Activated naive CD4-positive, alpha-beta T cell treated with anti-CD3 and anti-CD28 coated beads, Interleukin-2, amount 50 U/mL, for 24 hours (primary cell): ENCODE results near the gene CAMSAP1.
A peak's percentile ranks its signal among the peaks of the same experiment; 100 is the strongest.

Experiments
- H3K27ac Mint-ChIP-seq: one replicate; pipeline ENCODE4 v1.8.0; 2021; ENCODE audit warnings: mild to moderate bottlenecking, mixed read lengths
- H3K27me3 Mint-ChIP-seq: one replicate; pipeline ENCODE4 v1.8.0; 2021; ENCODE audit warnings: mixed read lengths
- H3K36me3 Mint-ChIP-seq: one replicate; pipeline ENCODE4 v1.8.0; 2021; ENCODE audit warnings: mixed read lengths
- H3K4me1 Mint-ChIP-seq: one replicate; pipeline ENCODE4 v1.8.0; 2021; ENCODE audit warnings: mixed read lengths
- H3K4me3 Mint-ChIP-seq: one replicate; pipeline ENCODE4 v1.8.0; 2021; ENCODE audit warnings: mild to moderate bottlenecking, mixed read lengths
- H3K9me3 Mint-ChIP-seq: one replicate; pipeline ENCODE4 v1.8.0; 2021; ENCODE audit warnings: mixed read lengths

The CAMSAP1 gene

GRCh38 chr9:135828656-135829055 lies 78.7 kb downstream of the CAMSAP1 start:
- H3K27ac Mint-ChIP-seq: no peak overlapping the region
- no peaks in the 10 kb centered on the region for H3K27me3 Mint-ChIP-seq
- H3K36me3 Mint-ChIP-seq: peaks cover 24% of the 10 kb centered on the region
- peaks cover 21% of the 10 kb centered on the region for H3K4me1 Mint-ChIP-seq
- no peak overlapping the region for H3K4me3 Mint-ChIP-seq
- H3K9me3 Mint-ChIP-seq: no peaks in the 10 kb centered on the region

- no peaks in the 10 kb centered on the region for H3K9me3 Mint-ChIP-seq
- peaks cover 21% of the 10 kb centered on the region for H3K36me3 Mint-ChIP-seq
- H3K27ac Mint-ChIP-seq: no peak overlapping the region
Measured at GRCh38 chr9:135827866-135828580, 79.3 kb downstream of the CAMSAP1 start.

DNA sequence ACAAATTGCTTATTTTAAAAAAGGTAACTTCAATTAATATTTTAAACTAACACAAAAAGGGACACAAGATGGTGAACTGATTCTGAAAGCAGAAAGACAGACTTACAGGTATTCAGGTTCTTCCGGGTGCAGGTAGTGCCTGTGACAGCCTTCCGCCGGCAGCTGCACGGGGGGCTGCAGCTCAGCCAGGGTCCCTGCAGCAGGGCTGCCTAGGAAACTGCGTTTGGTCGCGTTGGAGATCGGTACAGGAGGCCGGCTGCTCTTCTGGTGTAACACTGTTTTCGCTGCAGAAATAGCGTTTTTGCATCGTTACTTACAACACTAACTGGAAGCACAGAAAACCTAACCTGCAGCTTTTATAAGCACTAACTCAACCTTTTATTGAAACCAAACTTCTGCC lies 80.0 kb downstream of the CAMSAP1 start:
- Mint-ChIP-seq H3K27me3 (no peaks in the 10 kb centered on the region), H3K4me1 (peaks cover 16% of the 10 kb centered on the region), H3K27ac (no peak overlapping the region), H3K4me3 (no peak overlapping the region), H3K36me3 (peaks cover 24% of the 10 kb centered on the region), H3K9me3 (no peaks in the 10 kb centered on the region)

More at GRCh38 chr9:135827866-135828580, 79.3 kb downstream of the CAMSAP1 start:
- H3K4me3 Mint-ChIP-seq: no peak overlapping the region
- peaks cover 16% of the 10 kb centered on the region for H3K4me1 Mint-ChIP-seq
- no peaks in the 10 kb centered on the region for H3K27me3 Mint-ChIP-seq

DNA sequence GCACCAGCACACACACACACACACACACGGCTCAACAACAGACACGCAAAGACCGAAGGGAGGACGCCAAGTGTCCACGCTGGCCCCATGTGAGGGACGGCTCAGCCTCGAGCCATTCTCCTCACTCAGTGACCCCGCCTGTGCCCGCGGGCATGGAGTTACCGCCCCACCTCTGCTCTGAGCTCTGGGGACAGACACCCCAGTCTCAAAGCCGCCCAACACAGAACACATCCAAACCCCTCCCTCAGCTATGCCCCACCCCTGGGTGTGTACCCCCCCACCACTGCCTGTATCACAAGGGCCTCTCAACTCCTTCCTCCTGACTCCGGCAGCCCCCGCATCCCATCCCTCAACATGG lies 81.2 kb downstream of the CAMSAP1 start:
- Mint-ChIP-seq H3K4me1 (peaks cover 8% of the 10 kb centered on the region), H3K36me3 (peaks cover 24% of the 10 kb centered on the region), H3K9me3 (no peaks in the 10 kb centered on the region), H3K27ac (no peak overlapping the region), H3K4me3 (no peak overlapping the region), H3K27me3 (no peaks in the 10 kb centered on the region)

DNA sequence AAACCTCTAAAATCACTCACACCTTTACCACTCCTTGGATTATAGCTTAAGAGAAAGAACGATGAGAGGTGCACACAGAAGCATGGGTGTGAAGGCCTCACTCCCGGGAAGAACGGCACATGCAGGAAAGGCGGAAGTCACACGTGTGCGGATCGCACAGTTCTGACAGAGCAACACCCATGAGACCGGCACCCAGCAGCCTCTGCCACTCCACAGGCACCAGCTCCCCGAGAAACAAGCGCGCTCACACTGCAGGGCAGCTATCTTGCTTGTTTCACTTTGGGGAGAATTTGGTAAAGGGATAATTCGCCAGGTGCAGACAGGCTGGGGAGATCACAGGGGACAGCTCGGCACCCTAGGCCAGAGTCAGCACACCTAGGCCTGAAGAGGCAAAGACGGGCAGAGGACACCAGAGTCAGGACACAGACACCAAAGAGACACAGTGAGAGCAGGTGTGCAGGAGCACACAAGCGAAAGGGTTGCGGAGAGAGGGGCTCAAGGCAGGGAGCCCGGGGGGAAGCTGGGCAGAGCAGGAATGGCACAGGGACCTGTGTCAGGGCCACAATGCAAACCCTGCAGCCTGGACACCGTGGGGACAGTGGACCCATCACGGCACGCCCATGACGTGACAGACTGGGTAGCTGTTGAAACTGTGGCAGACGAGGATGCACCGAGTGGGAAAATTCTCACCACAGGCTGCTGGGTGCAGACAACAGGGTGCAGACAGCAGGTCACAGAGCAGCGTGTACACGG lies 81.7 kb downstream of the CAMSAP1 start:
- Mint-ChIP-seq H3K9me3 (no peaks in the 10 kb centered on the region), H3K36me3 (peaks cover 23% of the 10 kb centered on the region)

DNA sequence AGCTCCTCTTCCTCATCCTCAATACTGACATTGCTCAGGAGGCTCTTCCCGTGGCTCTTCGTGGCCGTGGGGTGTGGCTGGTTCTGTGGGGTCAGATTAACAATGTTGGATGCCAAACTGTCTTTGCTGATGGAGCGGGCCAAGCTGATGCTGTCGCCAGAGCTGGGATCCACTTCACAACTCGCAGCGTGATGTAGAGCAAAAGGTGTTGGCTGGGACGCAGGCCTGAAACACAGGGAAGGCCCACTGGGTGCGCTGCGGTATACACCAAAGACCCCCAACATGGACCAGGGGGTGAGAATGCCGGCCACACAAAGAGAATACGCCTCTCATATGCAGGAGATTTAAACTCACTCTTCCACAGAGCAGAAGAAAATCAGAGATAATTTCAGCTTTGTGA lies 84.3 kb downstream of the CAMSAP1 start:
- H3K4me3 Mint-ChIP-seq: no peak overlapping the region
- no peaks in the 10 kb centered on the region for H3K27me3 Mint-ChIP-seq
- H3K9me3 Mint-ChIP-seq: no peaks in the 10 kb centered on the region
- H3K27ac Mint-ChIP-seq: peak overlapping the region; percentile 43
- peaks cover 14% of the 10 kb centered on the region for H3K36me3 Mint-ChIP-seq
- H3K4me1 Mint-ChIP-seq: peaks cover 4% of the 10 kb centered on the region

More for the DNA sequence above, 81.7 kb downstream of the CAMSAP1 start:
- H3K27me3 Mint-ChIP-seq: no peaks in the 10 kb centered on the region
- no peak overlapping the region for H3K4me3 Mint-ChIP-seq
- peaks cover 7% of the 10 kb centered on the region for H3K4me1 Mint-ChIP-seq
- H3K27ac Mint-ChIP-seq: no peak overlapping the region

DNA sequence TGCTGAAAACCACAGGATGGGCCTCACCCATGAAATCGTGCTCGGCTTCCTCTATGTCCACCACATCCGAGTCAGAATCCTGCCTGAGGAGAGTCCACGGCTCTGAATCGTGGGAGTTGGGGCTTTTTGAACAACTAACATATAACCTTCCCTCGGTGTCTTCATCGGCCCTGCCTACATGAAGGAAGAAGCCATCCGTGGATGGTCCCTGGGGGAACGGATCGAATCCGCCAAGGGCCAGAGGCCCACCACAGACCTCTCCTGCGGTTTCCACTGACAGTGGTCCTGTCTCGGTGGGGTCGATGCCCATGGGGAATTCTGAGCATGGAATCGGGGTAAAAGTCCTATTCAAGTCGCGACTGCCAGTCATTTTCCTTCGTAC lies 85.0 kb downstream of the CAMSAP1 start:
- peaks cover 4% of the 10 kb centered on the region for H3K4me1 Mint-ChIP-seq
- peaks cover 10% of the 10 kb centered on the region for H3K36me3 Mint-ChIP-seq
- H3K4me3 Mint-ChIP-seq: no peak overlapping the region
- no peak overlapping the region for H3K27ac Mint-ChIP-seq
- H3K27me3 Mint-ChIP-seq: no peaks in the 10 kb centered on the region
- H3K9me3 Mint-ChIP-seq: no peaks in the 10 kb centered on the region

DNA sequence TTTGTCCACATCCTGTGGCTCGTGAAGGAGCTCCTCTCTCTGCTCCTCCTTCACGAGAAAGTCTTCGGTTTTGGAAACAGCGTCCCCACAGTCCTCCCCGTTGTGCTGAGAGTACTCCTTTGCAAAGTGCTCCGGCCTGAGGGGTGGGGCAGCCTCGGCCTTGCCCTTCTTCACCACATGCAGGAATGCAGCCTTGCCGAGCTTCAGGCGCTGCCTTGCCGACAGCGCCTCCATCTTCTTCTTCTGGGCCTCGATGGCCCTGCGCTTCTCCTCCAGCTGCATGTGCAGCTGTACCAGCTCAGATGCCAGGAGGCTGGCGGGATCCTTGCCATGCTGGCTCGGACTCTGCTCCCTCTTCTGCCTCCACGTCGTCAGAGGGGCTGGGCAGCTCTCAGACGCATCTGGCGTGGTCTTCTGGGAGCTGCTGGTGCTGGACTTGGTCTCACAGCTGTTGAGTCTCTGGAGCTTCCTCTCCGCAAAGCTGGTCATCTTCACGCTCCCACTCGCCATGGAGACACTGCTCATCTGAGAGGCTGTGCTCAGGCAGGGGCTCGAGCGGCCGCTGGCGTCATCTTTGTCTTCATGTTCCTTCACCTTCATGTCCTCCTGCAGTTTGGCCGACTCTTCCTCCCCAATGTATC lies 85.5 kb downstream of the CAMSAP1 start:
- Mint-ChIP-seq H3K27me3 (no peaks in the 10 kb centered on the region), H3K9me3 (no peaks in the 10 kb centered on the region), H3K27ac (peak overlapping the region; percentile 51), H3K36me3 (peaks cover 9% of the 10 kb centered on the region), H3K4me1 (peaks cover 4% of the 10 kb centered on the region), H3K4me3 (no peak overlapping the region)

GRCh38 chr9:135821116-135821515 lies 86.2 kb downstream of the CAMSAP1 start:
- Mint-ChIP-seq H3K9me3 (no peaks in the 10 kb centered on the region), H3K4me1 (peaks cover 4% of the 10 kb centered on the region), H3K27me3 (no peaks in the 10 kb centered on the region), H3K4me3 (no peak overlapping the region), H3K36me3 (peaks cover 10% of the 10 kb centered on the region), H3K27ac (no peak overlapping the region)

DNA sequence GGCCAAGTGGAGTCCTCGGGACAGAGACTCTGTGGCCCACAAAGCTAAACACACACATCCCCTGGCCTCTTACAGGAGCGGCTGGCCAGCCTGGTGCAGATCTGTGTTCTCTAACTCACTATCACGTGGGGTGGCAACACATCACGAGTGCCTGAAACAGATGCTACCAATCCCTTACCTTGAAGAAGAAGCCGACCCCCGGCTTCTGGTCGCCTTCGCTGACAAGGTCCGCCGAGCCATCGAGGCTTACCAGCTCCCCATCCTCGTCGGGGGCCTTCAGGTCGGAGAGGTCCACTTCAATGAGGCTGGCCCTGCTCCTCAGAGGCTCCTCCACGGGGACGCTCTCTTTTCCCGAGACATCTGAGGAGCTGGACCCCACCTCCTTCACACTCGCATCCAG lies 86.7 kb downstream of the CAMSAP1 start:
- Mint-ChIP-seq H3K36me3 (peaks cover 10% of the 10 kb centered on the region), H3K27me3 (no peaks in the 10 kb centered on the region), H3K27ac (no peak overlapping the region), H3K9me3 (no peaks in the 10 kb centered on the region), H3K4me1 (peaks cover 4% of the 10 kb centered on the region), H3K4me3 (no peak overlapping the region)

GRCh38 chr9:135819905-135820304 lies 87.4 kb downstream of the CAMSAP1 start:
- H3K4me3 Mint-ChIP-seq: no peak overlapping the region
- no peaks in the 10 kb centered on the region for H3K9me3 Mint-ChIP-seq
- H3K36me3 Mint-ChIP-seq: peaks cover 10% of the 10 kb centered on the region
- H3K4me1 Mint-ChIP-seq: no peaks in the 10 kb centered on the region
- no peaks in the 10 kb centered on the region for H3K27me3 Mint-ChIP-seq
- H3K27ac Mint-ChIP-seq: no peak overlapping the region

DNA sequence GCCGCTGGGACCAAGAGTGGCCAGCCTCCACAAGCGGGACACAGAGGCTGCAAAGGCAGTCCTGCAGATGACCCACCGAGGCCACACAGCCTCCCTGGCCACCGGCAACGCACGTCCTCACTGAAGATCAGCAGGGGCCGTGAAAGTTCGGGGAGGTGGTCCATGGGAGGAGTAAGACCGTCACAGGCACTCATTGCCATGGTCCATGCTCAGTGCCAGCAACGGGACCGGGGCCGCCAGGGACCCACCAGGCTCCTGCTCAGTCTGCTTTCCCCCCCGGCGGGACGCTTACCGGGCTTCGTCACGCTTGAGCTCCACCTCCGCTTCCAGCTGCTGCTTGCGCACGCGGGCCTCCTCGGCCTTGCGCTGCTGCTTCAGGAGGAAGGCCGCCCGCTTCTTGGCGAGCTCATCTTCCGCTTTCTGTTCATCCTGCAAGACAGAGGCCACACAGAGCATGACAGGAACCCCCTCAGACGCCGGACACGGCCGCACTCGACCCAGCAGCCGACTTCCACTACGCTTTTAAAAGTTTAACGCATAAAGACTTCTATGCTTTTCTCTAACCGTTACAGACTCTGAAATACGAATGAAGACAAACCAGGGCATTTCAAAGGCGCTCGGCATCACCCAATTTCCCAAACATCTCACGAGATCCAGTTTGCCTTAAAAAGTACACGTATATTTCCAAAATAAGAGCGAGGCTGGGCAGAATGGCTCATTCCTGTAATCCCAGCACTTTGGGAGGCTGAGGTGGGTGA lies 88.4 kb downstream of the CAMSAP1 start:
- H3K36me3 Mint-ChIP-seq: peaks cover 14% of the 10 kb centered on the region
- H3K27me3 Mint-ChIP-seq: no peaks in the 10 kb centered on the region
- no peaks in the 10 kb centered on the region for H3K9me3 Mint-ChIP-seq
- H3K4me3 Mint-ChIP-seq: no peak overlapping the region
- H3K27ac Mint-ChIP-seq: no peak overlapping the region
- no peaks in the 10 kb centered on the region for H3K4me1 Mint-ChIP-seq

DNA sequence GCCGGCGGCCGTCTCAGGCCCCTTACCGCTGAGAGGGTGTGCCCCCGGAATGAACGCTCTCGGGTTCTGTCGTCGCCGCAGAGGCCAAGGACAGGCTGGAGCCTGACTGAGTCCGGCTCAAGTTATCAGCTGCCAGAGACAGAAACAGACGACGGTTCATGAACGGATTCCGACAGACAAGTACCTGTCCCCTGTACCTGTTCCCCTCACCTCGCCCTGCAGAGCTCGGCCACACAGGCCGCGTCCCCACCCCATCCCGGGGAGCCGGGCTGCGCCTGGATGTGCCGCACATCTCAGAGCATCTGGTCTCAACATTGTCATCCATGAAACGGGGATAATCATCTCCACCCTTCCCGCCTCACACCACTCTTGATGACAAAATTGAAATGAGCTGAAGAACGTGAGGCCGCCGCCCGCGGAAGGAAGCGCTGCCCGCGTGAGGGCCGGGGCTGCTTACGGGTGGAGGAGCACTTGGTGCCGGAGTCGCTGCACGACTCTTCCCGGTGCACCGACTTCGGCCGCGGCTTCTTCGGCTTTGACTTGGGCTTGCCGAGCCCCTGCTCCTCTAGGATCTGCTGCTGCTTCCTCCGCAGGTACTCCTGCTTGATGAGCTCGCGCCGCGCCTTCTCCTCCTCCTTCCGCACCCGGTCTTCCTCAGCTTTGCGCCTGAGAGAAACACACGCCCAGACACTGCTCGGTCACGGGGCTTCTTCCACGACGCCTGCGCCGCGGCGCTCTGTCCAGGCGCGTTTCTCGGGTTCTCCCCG lies 89.2 kb downstream of the CAMSAP1 start:
- Mint-ChIP-seq H3K9me3 (no peaks in the 10 kb centered on the region), H3K4me1 (no peaks in the 10 kb centered on the region), H3K27ac (no peak overlapping the region), H3K4me3 (no peak overlapping the region), H3K27me3 (no peaks in the 10 kb centered on the region), H3K36me3 (peaks cover 14% of the 10 kb centered on the region)

DNA sequence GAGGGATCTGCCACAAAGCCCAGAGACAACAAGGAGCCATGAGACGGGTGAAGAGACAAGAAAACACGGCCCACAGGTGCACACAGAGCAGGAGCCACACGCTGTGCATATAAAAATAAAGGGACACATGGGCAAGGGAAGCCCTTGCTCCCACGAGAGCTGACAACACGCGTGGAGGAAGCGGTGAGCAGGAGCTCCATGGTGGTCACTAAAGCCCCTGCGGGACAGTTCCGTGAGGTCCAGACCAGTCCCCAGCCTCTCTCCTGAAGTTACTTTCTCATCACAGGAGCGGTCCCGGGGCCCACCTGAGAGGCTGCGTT lies 90.7 kb downstream of the CAMSAP1 start:
- no peak overlapping the region for H3K4me3 Mint-ChIP-seq
- H3K36me3 Mint-ChIP-seq: peaks cover 12% of the 10 kb centered on the region
- no peaks in the 10 kb centered on the region for H3K9me3 Mint-ChIP-seq
- H3K27me3 Mint-ChIP-seq: no peaks in the 10 kb centered on the region
- no peak overlapping the region for H3K27ac Mint-ChIP-seq
- H3K4me1 Mint-ChIP-seq: no peaks in the 10 kb centered on the region
